Fibroblast of peridontal ligament (primary cell): ENCODE data around the gene PRSS53.
"Not testable (repeated sequence)": the region's sequence is repeated elsewhere in the genome, so short reads cannot be mapped to it uniquely, and the experiment has no call there.

Experiments used
- DNase-seq: peaks from one replicate; pipeline ENCODE4 v3.0.0-alpha.2; 2010; ENCODE audit errors: extremely low read depth

PRSS53 gene

DNA sequence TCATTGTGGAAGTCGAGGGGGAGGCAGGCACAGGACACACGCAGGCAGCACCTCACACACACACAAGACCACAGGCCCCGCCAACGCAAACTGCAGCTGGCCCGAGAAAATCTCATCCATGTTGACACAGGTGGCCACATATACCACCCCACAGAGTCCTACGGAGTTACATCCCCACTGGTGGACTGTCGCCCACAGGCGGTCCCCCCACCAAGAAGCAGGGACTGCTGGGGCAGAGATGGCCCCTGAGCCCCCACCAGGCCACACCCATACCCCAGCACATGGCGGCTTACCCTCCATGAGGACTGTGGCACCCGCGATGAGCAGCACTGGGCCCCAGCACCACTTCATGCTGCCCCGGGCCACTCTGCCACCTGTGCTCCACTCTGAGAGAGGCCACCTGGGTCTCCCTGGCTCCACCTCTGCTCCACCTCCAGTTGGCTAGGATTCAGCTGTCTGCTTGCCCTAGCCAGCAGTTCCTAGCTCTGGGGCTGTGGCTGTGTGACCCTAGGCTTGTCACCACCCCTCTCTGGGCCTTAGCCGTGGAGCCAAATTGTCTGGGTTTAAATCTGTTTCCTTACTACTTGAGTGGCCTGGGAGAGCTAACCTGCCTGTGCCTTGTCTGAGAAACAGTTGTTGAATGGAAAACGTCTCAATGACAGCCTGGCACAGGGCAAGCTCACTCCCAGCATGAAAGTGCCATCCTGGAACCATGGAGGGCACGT is at the start of gene PRSS53:
Gene PRSS53 (minus strand): TSS at position 485 of the 725 bp plus-strand sequence. CDS start 134 bp downstream, at position 351.
- DNase-seq = no peak

DNA sequence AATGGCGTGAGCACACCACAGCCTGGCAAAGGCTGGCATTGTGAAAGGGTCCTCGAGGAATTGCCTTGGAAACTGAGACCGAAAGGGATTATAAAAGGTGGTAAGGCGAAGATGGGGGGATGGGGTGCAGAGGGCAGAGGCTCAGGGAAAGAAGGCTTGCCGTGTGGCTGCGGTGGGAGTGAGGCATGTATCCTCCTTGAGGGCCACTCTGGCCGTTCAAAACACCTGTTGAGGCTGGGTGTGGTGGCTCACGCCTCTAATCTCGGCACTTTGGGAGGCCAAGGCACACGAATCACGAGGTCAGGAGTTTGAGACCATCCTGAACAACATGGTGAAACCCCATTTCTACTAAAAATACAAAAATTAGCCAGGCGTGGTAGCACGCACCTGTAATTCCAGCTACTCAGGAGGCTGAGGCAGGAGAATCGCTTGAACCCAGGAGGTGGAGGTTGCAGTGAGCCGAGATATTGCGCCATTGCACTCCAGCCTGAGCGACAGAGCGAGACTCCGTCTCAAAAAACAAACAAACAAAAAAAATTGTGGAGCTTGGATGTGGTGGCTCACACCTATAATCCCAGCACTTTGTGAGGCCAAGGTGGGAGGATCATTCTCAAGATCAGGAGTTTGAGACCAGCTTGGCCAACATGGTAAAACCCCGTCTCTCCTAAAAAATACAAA is 48.2 kb upstream of the PRSS53 start:
- not testable (repeated sequence) for DNase-seq

DNA sequence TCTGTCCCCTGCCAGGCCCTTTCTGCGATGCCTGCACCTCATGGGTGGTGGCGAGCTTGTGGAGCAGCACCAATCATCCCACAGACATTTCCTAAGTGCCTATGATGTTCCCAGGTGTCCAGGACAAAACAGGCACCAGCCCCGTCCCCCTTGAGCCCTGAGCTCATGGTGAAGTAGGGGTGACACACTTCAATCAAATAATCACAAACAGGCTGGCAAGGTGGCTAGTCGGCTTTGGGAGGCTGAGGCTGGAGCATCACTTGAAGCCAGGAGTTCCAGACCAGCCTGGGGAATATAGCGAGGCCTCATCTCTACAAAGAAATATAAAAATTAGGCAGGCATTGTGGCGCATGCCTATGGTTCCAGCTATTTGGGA is 47.5 kb upstream of the PRSS53 start:
- DNase-seq = no peak

DNA sequence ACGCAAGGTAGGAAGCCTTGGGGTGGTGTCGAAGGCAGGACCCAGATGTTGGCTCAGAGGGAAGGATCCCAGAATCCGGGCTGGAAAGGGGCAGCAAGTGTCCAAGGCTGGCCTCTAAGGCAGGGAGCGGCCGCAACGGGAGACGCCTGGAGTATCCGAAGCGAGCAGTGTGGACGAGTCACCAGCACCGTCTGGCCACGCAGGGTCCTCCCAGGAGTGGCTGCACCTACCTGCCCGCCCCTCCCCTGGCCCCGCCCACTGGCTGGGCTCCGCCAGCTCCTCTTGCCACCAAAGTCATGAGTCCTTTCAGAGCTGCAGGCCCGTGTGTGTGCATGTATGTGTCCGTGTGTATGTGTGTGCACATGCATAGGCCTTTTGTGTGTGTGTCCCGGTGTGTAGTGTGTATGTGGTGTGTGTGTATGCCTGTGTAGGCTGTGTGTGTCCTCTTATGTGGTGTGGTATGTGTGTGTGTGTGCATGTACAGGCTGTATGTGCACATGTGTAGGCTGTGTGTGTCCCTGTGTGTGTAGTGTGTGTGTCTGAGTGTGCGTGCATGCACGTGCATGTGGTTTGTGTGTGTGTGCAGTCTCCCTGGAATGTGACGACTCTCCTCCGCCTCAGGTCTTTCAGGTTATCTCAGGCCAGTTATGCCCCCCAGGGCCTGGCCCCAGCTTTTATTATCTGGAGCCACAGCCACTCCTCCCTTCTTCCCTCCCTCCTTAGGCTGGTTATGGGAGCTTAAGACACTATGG is 47.0 kb upstream of the PRSS53 start, which contains the start of gene PRSS8:
Gene PRSS8 (minus strand): TSS at position 193 of the 752 bp plus-strand sequence. CDS start 229 bp downstream, outside the sequence.
- no peak for DNase-seq

DNA sequence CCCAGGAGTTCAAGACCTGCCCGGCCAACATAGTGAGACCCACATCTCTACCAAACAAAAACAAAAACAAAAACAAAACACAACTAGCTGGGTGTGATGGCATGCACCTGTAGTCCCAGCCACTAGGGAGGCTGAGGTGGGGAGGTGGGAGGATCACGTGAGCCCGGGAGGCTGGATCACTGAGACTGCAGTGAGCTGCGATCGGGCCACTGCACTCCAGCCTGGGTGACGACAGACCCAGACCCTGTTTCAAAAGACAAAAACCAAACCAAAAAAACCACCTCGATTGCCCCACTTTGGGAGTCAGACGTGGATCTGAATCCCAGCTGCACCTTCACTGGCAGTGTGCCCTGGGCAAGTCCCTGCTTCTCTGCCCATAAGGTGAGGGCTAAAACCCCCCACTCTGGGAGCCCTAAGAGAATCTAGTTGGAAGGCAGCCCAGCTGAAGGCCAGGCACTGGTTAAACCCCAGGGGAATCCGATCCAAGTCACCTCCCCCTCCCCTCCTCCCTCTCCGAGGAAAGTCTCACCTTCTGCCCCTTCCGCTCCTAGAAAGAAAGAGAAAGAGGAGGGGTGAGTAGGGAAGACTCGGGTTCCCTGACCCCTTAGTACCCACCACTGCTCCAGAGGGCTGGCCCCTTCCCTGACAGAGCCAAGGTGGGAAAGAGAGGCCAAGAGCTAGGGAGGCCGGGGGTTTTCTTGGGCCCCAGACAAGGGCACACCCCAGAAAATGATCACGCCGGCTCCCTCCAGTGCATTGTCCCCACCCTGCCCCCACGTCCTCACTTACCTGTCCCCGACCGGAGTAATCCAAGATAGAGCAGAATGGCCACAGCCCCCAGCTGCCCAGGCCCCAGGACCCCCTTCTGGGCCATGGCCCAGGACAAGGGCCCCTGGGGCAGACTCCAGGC is 46.1 kb upstream of the PRSS53 start:
- no peak for DNase-seq

DNA sequence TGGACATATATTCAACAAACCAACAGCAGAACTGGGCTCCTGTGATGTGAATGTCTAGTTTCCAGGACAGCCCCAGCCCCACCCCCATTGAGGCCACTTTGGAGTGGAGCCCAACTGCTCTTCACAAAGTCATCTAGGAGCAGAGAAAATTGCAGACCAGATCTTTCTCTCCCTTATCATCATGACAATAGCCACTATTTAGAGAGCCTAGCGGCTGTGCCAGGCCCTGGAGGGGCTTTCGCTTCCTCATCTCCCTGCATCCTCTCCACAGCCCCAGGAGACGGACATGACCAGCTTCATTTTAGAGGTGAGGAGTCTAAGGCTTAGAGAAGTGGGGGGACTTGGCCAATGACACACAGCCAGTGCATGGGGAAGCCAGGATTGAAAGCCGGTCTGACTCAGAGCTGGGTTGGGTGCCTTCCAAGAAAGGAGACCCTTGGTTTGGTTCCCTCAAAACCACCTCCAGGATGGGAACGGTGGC is 45.4 kb upstream of the PRSS53 start:
- DNase-seq = no peak

DNA sequence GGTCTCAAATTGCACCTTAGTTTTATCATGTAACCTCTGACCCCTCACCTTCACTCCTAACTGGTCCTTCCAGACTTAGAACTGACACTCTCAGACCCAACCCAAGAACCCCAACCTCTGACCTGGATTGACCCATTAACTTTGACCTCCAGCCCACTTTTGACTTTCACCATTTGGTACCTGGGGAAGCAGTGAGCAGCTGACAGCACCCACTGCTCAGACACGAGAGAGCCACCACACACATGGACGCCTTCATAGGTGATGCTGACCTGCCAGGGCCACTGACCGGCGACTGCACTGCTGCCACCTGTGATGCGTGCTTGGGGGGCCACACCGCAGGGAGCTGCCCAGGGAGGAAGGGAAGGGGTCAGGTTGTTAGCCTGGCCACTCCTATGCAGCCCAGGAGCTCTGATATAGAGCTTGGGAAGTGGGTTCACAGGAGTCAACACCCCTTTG is 44.3 kb upstream of the PRSS53 start:
- no peak for DNase-seq

DNA sequence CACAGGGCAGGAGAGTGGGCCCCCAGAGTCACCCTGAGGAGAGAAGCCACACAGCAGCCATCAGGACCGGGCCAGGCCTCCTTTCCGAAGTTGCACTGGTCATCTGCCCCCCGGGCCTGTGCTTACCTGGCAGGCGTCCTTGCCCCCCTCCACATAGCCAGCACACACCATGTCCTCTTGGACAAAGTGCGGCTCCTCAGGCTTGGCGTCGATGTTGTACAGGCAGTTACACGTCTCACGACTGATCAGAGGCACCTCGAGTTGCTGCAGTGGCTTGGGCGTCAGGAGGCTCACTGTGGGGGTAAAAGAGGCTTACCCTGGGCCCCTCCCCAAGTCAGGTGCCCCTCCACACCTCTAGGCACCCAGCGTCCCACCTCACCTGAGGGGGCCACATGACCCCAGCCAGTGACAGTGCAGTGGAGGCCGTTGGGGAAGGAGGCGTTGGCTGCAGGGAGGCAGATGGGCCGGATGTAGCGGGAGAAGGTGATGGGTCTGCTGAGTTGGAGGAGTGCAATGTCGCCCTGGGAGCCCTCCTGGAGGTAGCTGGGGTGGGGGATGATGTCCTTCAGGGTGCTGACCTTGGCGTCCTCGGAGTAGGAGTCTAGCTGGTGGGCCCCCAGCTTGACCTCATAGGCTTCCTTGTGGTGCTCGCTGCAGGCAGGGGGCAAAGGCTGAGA is 43.7 kb upstream of the PRSS53 start:
- no peak for DNase-seq

DNA sequence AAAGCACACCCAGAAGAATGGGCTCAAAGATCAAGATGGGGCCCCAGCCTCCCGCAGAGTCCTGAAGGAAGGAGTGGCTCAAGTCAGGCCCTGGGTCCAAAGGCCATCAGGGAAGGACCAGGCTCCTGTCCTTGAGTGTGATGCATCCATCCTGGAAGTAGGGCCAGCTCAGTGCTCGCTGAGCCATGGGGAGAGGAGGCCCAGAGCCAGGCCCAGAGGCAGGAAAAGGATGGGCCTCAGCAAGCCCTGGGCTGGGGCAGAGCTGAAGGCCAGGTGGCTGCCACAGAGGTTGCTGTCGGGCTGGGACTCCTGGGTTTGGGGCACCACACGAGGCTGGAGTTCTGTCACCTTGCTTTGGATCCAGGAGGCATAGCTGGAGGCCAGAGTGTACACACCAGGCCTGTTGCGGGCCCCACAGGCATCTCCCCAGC is 43.1 kb upstream of the PRSS53 start:
- no peak for DNase-seq

DNA sequence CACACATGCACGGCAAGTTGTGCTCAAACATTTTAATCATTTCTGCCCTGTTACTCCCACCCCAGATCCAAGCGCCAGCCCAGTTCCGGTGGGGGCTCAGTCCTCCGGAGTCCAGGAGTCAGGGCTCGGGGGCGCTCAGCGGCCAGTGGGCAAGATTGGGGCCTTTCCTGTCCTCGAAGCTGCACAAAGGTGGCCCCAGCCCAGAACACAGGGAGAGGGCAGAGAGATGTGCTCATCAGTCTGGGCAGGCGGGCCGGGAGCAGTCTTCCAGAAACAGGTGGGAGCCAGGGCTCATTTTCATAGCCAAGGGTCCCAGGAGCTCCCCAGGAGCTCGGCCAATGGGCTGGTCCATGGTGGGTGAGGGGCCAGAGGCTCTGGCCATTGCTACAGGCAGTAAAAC is 42.7 kb upstream of the PRSS53 start:
- no peak for DNase-seq

DNA sequence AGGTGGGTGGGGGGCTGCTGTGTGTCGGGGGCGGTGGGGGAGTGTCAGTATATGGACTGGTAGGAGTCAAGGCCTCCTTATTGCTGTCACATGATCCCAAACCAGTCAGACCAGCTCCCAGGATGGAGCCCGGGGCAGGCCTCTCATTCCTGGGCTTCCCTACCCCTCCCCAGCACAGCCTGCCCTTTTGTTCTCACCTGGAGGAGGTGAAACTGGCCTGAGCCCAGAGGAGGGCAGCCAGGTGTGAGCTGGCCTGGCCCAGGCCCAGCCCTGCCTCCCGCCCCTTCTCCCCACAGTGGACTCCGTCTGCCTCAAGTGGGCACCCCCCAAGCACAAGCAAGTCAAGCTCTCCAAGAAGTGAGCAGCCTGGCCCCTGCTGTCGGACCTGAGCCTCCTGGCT is 42.2 kb upstream of the PRSS53 start:
- no peak for DNase-seq

DNA sequence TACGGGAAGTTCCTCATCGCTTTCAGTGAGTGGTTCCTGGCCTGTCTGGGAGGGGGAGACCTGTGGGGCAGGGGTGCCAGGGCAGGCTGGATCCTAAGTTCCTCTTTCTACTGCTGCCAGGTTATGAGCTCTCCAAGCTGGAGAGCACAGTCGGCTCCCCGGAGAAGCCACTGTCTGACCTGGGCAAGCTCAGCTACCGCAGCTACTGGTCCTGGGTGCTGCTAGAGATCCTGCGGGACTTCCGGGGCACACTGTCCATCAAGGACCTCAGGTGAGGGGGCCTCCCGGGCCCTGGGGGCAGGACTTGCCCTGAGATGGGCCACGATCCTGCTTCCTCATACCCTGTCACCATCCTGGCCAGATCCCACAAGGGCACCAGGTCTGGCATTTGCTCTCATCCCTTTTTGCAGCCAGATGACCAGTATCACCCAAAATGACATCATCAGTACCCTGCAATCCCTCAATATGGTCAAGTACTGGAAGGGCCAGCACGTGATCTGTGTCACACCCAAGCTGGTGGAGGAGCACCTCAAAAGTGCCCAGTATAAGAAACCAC is 41.7 kb upstream of the PRSS53 start:
- DNase-seq = no peak

DNA sequence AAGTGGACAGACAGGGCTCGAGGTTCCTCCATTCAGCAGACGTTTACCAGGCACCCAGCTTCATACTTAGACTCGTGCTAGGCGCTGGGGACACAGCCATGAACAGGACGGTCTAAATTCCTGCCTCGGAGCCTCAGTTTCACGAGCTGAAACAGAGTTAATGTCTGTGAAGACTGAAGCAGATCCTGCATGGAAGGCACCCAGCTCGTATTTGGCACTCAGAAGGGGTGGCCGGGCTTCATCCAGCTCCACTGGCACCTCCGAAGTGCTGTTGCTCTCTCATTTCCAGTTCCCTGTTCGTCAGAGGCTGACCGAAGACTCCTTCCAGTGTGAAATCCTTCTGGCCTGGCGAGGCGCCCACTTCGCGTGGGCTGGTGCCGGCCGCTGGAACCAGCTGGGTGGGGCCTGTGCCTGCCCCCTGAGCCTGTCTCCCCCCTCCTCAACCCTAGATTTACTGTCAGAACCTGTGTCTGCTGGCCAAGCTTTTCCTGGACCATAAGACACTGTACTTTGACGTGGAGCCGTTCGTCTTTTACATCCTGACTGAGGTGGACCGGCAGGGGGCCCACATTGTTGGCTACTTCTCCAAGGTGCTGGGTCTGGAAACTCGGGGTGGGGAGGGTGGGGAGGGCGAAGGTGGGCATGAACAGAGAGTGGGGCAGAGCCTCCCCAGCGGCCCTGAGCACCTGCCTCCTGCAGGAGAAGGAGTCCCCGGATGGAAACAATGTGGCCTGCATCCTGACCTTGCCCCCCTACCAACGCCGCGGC is 41.0 kb upstream of the PRSS53 start:
- DNase-seq = no peak

DNA sequence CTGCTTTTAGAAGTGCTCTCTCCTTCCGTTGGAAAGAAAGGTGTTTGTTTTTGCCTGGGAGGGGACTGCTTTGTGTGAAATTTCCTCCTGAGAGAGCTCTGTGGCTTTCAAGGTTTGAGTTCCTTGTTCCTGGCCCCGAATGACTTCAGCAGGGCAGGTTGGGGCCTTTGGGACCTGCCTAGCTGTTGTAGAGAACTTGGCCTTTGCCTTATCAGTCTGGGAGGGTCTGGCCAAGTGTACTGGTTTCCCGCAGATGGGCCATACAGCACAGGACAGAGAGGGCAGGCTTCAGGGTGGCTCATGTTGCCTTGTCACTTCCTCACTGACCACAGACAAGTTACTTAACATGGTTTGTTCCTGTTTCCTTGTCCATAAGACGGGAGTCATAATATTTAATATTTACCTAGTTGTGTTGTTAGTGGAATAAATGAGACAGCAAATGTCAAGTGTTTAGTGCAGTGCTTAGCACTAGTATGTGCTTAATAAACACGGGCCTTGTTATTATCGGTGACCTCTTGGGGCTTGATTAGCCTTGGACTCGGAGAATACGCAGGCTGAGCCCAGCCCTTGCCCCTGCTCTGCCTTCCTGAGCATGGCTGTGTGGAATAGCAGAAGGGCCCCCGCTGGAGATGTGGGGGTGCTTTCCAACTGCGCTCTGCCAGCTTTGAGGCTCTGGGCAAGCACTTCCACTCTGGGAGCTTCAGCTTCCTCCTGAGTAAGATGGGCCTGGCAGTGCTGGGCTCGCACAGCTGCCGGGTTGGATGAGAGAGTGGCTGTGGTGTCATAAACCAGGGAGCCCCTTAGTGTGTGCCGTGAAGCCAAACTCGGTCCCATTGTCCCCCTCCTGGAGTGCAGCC is 40.2 kb upstream of the PRSS53 start:
- no peak for DNase-seq

DNA sequence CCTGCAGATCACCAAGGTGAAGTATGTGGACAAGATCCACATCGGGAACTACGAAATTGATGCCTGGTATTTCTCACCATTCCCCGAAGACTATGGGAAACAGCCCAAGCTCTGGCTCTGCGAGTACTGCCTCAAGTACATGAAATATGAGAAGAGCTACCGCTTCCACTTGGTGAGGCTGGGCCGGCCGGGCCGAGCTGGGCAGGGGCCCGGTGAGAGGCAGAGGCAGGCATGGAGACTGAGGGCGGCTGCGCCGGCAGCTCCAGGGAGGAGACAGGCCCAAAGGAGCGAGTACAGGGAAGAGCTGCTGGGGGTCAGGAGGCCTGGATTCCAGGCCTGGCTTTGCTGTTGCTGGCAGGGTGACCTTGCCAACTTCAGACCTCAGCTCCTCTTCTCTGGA is 38.4 kb upstream of the PRSS53 start:
- DNase-seq = no peak

DNA sequence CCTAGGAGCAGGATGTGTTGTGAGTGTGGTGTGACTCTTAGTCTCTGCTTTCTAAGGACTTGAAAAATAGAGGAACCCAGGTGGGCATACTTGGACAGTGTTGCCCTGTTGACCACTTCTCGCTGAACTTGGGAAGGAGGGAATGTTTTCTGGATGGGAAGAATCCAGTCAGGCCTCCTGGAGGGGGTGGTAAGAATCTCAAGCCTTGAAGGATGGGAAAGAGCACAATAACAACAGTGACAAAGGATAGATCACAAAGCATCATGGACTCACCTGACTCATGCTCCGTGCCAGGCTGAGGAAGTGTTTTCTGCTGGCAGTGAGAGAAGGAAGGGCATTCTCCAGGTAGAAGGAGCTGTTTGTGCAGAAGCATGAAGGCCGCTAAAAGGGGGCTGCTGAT is 37.1 kb upstream of the PRSS53 start:
- DNase-seq = no peak

DNA sequence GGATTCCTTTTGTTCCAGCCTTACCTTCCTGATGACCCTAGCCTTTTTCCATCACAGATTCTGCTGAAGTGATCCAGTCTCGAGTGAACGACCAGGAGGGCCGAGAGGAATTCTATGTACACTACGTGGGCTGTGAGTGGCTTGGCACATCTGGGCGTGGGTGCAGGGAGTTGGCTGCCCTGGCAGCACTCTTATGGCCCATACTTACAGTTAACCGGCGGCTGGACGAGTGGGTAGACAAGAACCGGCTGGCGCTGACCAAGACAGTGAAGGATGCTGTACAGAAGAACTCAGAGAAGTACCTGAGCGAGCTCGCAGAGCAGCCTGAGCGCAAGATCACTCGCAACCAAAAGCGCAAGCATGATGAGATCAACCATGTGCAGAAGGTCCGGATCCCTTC is 31.4 kb upstream of the PRSS53 start:
- no peak for DNase-seq

DNA sequence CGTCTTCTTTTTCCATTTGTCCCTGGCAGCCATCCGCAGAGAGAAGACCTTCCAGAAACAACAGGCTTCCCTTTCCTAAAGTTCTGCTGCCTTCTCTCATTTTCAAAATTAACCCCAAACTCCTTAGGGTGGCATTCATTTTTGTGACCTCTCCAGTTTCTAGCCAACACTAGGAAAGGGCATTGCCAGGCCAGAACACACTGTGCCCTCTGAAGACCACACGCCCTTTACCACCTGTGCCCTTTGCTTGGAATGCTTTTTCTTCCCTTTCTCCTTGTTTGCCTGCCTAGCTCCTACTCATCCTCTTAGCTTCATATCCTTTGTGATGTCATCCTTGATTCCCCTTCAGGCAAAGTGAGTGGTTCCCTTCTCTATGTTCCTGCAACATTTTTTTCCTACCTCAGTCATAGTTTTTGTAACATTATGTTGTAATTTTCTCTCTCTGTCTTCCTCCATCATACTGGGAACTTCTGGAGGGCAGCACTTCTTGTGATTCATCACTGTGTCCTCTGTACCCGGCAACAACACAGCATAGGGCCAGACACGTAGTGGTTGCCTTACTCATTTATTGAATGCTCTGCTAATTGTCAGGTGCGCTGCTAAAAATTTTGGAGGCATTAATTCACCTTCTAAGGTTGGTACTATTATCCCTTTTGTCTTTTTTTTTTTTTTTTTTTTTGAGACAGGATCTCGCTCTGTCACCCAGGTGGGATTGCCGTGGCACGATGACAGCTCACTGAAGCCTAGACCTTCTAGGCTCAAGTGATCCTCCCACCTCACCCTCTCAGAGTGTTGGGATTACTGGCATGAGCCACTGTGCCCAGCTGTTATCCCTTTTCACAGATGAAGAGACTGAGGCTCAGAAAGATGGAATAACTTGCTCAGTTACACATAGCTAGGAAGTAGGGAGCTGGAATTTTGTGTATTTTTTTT is 29.7 kb upstream of the PRSS53 start:
- peak; percentile 58 for DNase-seq
